Measurements from ENCODE around the gene CITED4. TPM values are rescaled to one million over a fixed set of nuclear protein-coding genes. Genes with fewer than 3 reads are reported as not detected.

Gene CITED4
- total RNA-seq, 4 donors from 2014 or later: 52.6 to 90.4 (median 58.4) TPM

DNA sequence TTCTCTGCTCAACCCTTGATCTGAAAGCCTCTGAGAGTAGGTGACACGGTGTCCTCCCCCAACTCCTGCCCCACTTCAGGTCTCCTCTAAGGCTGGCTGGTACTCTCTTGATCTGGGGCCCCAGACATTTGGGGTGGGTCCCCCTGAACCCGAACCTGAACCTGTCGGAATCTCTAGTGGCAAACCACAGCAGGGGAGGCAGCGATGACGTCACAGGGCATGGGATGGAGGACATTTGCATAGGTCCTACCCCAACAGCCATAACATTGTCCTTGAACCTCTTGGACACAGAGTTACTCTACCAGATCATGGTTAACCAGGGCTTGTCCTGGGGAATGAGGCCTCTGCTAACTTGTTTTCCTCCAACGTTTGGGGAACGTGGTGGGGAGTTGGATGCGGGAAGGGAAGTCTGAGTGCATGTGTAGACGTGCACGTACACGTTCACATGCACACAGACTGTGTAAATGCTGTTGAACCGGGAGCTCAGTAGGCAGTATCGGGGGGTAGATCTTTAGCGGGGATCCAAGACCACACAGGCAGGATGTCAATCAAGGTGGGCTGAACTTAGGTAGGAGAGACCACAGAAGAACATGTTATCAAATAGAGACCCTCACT lies 32.4 kb downstream of the CITED4 start:
- H3K36me3 ChIP-seq: no peaks in the 10 kb centered on the region
- H3K27ac ChIP-seq: no peak overlapping the region
- H3K4me3 ChIP-seq: no peak overlapping the region
- 78% methylated on average over 13 of the region's 14 CpGs for WGBS
- no peaks in the 10 kb centered on the region for H3K27me3 ChIP-seq
- no peaks in the 10 kb centered on the region for H3K4me1 ChIP-seq
- DNase-seq (ENCODE audit: low spot score in 2 of 2): no peak
- TF ChIP-seq POLR2A (IDR thresholded peaks at IDR 0.05) (no peak), POLR2AphosphoS5 (IDR thresholded peaks at IDR 0.05) (no peak)
- no peaks in the 10 kb centered on the region for H3K9me3 ChIP-seq

DNA sequence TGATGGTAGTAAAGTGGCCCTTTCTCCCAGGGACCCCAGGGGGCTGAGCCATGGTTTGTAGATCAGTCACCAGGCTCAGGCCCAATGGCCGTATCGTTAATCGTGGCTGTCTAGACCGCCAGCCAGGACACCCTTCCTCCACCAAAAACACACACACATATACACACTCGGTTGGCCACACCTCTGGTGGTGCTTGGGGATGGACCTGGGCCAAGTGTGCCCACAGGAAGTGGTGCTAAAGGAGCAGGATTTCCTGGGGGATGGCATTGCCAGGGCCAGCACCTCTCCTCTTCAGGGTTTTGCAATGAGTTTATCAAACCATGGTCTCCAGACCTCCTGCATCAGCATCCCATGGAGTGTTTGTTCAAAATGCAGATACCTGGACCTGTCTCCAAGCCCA lies 36.2 kb downstream of the CITED4 start:
- TF ChIP-seq POLR2AphosphoS5 (IDR thresholded peaks at IDR 0.05) (no peak), POLR2A (IDR thresholded peaks at IDR 0.05) (no peak), EP300 (IDR thresholded peaks at IDR 0.05) (no peak)
- TF ChIP-seq, protein P1, sequence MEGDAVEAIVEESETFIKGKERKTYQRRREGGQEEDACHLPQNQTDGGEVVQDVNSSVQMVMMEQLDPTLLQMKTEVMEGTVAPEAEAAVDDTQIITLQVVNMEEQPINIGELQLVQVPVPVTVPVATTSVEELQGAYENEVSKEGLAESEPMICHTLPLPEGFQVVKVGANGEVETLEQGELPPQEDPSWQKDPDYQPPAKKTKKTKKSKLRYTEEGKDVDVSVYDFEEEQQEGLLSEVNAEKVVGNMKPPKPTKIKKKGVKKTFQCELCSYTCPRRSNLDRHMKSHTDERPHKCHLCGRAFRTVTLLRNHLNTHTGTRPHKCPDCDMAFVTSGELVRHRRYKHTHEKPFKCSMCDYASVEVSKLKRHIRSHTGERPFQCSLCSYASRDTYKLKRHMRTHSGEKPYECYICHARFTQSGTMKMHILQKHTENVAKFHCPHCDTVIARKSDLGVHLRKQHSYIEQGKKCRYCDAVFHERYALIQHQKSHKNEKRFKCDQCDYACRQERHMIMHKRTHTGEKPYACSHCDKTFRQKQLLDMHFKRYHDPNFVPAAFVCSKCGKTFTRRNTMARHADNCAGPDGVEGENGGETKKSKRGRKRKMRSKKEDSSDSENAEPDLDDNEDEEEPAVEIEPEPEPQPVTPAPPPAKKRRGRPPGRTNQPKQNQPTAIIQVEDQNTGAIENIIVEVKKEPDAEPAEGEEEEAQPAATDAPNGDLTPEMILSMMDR (IDR thresholded peaks at IDR 0.05): no peak
- Histone ChIP-seq H3K36me3 (no peaks in the 10 kb centered on the region), H3K9me3 (no peaks in the 10 kb centered on the region), H3K4me1 (no peaks in the 10 kb centered on the region), H3K4me3 (no peak overlapping the region), H3K27ac (no peak overlapping the region), H3K27me3 (no peaks in the 10 kb centered on the region)
- no peak for DNase-seq (ENCODE audit: low spot score in 2 of 2)
- WGBS: 33% methylated on average over 1 of the region's 5 CpGs

DNA sequence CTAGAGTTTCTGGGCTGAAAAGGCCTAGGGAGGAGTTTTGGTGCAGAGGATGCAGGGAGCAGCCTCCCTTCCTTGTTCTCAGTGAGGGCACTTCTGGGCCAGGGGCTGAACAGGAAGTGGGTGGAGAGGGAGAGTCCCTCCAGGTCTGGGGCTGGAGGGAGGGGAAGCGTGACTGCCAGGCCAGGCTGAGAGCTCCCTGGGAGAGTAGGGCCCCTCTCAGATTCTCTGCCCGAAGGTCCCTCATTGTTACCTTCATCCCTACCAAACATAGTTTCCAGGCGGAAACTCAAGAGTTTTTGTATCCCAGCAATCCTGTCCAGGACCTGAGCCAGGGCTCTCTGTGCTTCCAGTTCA lies 36.8 kb downstream of the CITED4 start:
- Histone ChIP-seq H3K36me3 (no peaks in the 10 kb centered on the region), H3K4me1 (no peaks in the 10 kb centered on the region), H3K4me3 (no peak overlapping the region), H3K9me3 (no peaks in the 10 kb centered on the region), H3K27ac (no peak overlapping the region), H3K27me3 (no peaks in the 10 kb centered on the region)
- no peak for DNase-seq (ENCODE audit: low spot score in 2 of 2)
- no peak for TF ChIP-seq POLR2A (IDR thresholded peaks at IDR 0.05)
- WGBS: 71% methylated on average over 3 of the region's 3 CpGs

DNA sequence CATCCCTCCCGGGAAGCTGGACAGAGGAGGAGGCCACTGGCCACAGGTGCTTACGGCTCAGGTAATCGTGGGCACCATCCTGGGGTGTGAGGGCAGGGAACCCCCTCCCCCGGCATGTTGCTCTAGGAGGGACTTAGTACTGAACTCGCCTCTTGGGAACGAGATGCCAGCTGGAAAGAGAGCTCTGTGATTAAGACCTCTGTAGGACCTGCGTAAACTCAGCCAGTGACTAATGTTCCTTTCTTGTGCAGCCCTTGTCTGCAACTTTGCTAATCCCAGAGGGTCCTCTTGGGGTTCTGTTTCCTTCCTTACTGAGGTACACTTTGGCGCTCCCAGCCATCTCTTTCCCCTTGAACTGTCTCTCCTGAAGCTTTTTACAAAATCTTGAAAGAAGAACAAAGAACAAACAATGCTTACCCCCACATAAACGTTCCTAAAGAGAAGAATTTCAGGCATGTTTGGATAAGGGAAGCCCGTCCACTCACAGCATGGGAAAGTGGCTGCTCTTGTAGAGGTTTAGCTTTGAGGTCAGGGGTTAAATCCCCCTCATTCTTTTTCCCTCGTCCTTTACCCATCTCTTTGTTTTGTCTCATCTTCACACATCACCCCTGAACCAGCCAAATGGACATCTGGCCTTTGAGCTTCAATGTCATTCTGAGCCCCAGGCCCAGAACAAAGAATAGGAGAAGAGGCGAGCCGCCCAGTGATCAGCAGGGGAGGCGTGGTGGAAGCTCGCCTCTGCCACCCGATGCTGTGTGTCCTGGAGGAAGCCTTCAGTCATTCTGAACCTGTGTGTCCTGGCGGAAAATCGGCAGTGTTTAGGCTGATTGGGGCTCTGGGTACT lies 37.4 kb downstream of the CITED4 start:
- no peaks in the 10 kb centered on the region for H3K9me3 ChIP-seq
- WGBS: 77% methylated on average over 18 of the region's 18 CpGs
- H3K27ac ChIP-seq: no peak overlapping the region
- no peaks in the 10 kb centered on the region for H3K4me1 ChIP-seq
- H3K27me3 ChIP-seq: no peaks in the 10 kb centered on the region
- no peaks in the 10 kb centered on the region for H3K36me3 ChIP-seq
- no peak for DNase-seq (ENCODE audit: low spot score in 2 of 2)
- no peak overlapping the region for H3K4me3 ChIP-seq
- no peak for TF ChIP-seq POLR2AphosphoS5 (IDR thresholded peaks at IDR 0.05)
- TF ChIP-seq, protein P1 (IDR thresholded peaks at IDR 0.05): no peak
- TF ChIP-seq POLR2A (IDR thresholded peaks at IDR 0.05): no peak
- no peak for TF ChIP-seq EP300 (IDR thresholded peaks at IDR 0.05)

DNA sequence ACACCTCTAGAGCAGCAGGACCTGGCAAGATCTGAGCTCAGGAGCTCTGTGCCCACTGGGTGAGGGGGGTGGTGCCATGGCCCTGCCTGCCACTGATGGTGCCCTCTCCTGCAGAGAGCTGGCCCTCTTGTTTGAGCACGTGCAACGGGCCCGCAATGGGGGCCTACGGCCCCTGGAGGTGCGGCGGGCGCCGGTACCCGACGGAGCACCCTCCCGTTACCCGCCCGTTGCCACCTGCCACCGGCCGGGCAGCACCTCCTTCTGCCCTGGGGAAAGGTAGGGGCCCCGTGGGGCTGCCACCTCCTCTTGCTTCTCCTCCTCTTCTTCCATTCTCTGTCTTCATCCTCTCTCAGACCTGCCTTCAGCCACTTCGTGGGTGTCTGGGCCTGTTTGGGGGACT lies 38.2 kb downstream of the CITED4 start:
- Histone ChIP-seq H3K4me3 (no peak overlapping the region), H3K27me3 (no peaks in the 10 kb centered on the region), H3K9me3 (no peaks in the 10 kb centered on the region), H3K36me3 (no peaks in the 10 kb centered on the region), H3K4me1 (no peaks in the 10 kb centered on the region), H3K27ac (no peak overlapping the region)
- DNase-seq (ENCODE audit: low spot score in 2 of 2): no peak
- 93% methylated on average over 8 of the region's 17 CpGs for WGBS
- TF ChIP-seq POLR2A (IDR thresholded peaks at IDR 0.05) (no peak), POLR2AphosphoS5 (IDR thresholded peaks at IDR 0.05) (no peak), EP300 (IDR thresholded peaks at IDR 0.05) (no peak)
- TF ChIP-seq, protein P1 (IDR thresholded peaks at IDR 0.05): no peak

GRCh38 chr1:40823345-40823744 lies 38.8 kb downstream of the CITED4 start:
- Histone ChIP-seq H3K27me3 (no peaks in the 10 kb centered on the region), H3K4me1 (peaks cover 5% of the 10 kb centered on the region), H3K27ac (no peak overlapping the region), H3K9me3 (no peaks in the 10 kb centered on the region), H3K4me3 (no peak overlapping the region), H3K36me3 (no peaks in the 10 kb centered on the region)
- no peak for TF ChIP-seq POLR2AphosphoS5 (IDR thresholded peaks at IDR 0.05)
- TF ChIP-seq EP300 (IDR thresholded peaks at IDR 0.05): no peak
- no peak for TF ChIP-seq POLR2A (IDR thresholded peaks at IDR 0.05)
- TF ChIP-seq, protein P1 (IDR thresholded peaks at IDR 0.05): no peak
- DNase-seq (ENCODE audit: low spot score in 2 of 2): no peak
- 84% methylated on average over 4 of the region's 4 CpGs for WGBS

Measured in suprapubic skin (tissue), 4 donors.